Measurements from ENCODE around the gene C5orf22. TPM values are rescaled to one million over a fixed set of nuclear protein-coding genes. Genes with fewer than 3 reads are reported as not detected.

C5orf22 gene
- total and polyA plus RNA-seq, 2 experiments from 2014 or later: 14.7 to 33.6 TPM

- H3K27ac ChIP-seq: no peak overlapping the region
- no peaks in the 10 kb centered on the region for H3K27me3 ChIP-seq
- TF ChIP-seq, protein P1, sequence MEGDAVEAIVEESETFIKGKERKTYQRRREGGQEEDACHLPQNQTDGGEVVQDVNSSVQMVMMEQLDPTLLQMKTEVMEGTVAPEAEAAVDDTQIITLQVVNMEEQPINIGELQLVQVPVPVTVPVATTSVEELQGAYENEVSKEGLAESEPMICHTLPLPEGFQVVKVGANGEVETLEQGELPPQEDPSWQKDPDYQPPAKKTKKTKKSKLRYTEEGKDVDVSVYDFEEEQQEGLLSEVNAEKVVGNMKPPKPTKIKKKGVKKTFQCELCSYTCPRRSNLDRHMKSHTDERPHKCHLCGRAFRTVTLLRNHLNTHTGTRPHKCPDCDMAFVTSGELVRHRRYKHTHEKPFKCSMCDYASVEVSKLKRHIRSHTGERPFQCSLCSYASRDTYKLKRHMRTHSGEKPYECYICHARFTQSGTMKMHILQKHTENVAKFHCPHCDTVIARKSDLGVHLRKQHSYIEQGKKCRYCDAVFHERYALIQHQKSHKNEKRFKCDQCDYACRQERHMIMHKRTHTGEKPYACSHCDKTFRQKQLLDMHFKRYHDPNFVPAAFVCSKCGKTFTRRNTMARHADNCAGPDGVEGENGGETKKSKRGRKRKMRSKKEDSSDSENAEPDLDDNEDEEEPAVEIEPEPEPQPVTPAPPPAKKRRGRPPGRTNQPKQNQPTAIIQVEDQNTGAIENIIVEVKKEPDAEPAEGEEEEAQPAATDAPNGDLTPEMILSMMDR (IDR thresholded peaks at IDR 0.05; ENCODE audit: low read depth, low read length): no peak
- H3K4me1 ChIP-seq (ENCODE audit: low read depth): no peaks in the 10 kb centered on the region
- no peak for DNase-seq (ENCODE audit: low read depth in 1 of 2, low spot score in 1 of 2)
- H3K36me3 ChIP-seq: no peaks in the 10 kb centered on the region
- no peak overlapping the region for H3K4me3 ChIP-seq
- H3K9me3 ChIP-seq (ENCODE audit: low read depth): no peaks in the 10 kb centered on the region
These were observed 47.5 kb downstream of the C5orf22 start for GRCh38 chr5:31579558-31579957.

- H3K4me3 ChIP-seq: no peak overlapping the region
- no peaks in the 10 kb centered on the region for H3K27me3 ChIP-seq
- H3K27ac ChIP-seq: no peak overlapping the region
- TF ChIP-seq, protein P1 (IDR thresholded peaks at IDR 0.05; ENCODE audit: low read depth, low read length): peak; percentile 41
- no peaks in the 10 kb centered on the region for H3K9me3 ChIP-seq (ENCODE audit: low read depth)
- no peaks in the 10 kb centered on the region for H3K36me3 ChIP-seq
- no peaks in the 10 kb centered on the region for H3K4me1 ChIP-seq (ENCODE audit: low read depth)
- peak; percentile 58 to 71 for DNase-seq (ENCODE audit: low read depth in 1 of 2, low spot score in 1 of 2)
These were observed 49.5 kb downstream of the C5orf22 start for GRCh38 chr5:31581498-31582099.

GRCh38 chr5:31583129-31583528 lies 51.0 kb downstream of the C5orf22 start:
- H3K27ac ChIP-seq: no peak overlapping the region
- TF ChIP-seq, protein P1 (IDR thresholded peaks at IDR 0.05; ENCODE audit: low read depth, low read length): no peak
- no peaks in the 10 kb centered on the region for H3K4me1 ChIP-seq (ENCODE audit: low read depth)

DNA sequence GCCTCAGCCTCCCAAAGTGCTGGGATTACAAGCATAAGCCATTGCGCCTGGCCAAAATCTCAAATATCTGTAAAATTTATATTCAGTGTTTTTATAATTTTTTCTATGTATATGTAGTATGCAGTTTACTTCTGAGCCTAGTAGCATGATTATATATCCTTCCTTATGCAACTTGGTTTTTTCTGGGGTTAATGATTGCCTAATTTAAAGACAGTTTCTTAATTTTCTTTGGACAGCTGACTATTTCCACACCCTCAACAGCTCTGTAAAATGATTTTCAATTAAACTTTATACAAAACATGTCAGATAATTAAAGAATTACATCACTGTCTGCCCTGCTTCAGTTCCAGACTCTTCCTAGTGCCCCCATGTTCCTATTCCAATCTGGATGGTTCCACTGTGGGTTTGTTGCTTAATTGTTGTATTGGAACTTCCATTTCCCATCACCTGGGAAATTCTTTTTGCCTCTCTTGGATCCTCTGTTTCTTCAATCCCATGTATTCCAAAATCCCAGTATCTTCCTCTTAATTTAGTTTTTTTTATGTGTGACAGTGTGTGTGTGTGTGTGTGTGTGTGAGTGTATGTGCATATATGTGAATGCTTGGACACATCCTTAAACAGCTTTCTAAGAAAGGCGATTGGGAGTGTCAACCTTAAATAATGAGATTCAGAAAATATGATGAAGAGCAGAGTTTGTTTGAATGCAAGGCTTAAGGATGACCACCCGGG lies 53.2 kb downstream of the C5orf22 start:
- DNase-seq (ENCODE audit: low read depth in 1 of 2, low spot score in 1 of 2): no peak

More at GRCh38 chr5:31583129-31583528, 51.0 kb downstream of the C5orf22 start:
- DNase-seq (ENCODE audit: low read depth in 1 of 2, low spot score in 1 of 2): no peak
- Histone ChIP-seq H3K27me3 (no peaks in the 10 kb centered on the region), H3K4me3 (no peak overlapping the region), H3K36me3 (no peaks in the 10 kb centered on the region), H3K9me3 (ENCODE audit: low read depth) (no peaks in the 10 kb centered on the region)

DNA sequence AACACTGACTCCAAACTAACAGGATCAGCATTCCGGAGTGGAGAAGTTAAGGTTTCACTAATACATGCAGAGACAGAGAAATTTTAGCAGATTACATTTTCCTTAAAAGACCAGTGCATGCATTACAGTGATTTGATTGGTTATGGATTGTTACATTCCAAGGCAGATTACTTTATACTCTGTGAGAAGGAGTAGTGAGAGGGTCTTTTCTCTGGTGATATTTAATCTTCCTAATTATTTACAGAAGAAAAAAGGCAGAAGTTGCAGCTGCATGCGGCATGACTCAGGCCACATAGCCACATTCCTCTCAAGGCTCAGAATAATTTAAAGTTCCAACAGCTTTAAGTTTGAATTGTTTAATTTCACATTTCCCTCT lies 53.8 kb downstream of the C5orf22 start:
- Histone ChIP-seq H3K4me3 (no peak overlapping the region), H3K27ac (no peak overlapping the region), H3K36me3 (no peaks in the 10 kb centered on the region), H3K27me3 (no peaks in the 10 kb centered on the region), H3K4me1 (ENCODE audit: low read depth) (no peaks in the 10 kb centered on the region), H3K9me3 (ENCODE audit: low read depth) (no peaks in the 10 kb centered on the region)
- DNase-seq (ENCODE audit: low read depth in 1 of 2, low spot score in 1 of 2): no peak
- TF ChIP-seq, protein P1 (IDR thresholded peaks at IDR 0.05; ENCODE audit: low read depth, low read length): no peak

More for the DNA sequence above, 53.2 kb downstream of the C5orf22 start:
- H3K4me3 ChIP-seq: no peak overlapping the region
- H3K36me3 ChIP-seq: no peaks in the 10 kb centered on the region
- H3K27me3 ChIP-seq: no peaks in the 10 kb centered on the region
- H3K9me3 ChIP-seq (ENCODE audit: low read depth): no peaks in the 10 kb centered on the region
- TF ChIP-seq, protein P1 (IDR thresholded peaks at IDR 0.05; ENCODE audit: low read depth, low read length): no peak
- H3K27ac ChIP-seq: no peak overlapping the region
- H3K4me1 ChIP-seq (ENCODE audit: low read depth): no peaks in the 10 kb centered on the region
